HCT116 (cell line): Measurements from ENCODE around the gene CA6. TPM values are rescaled to one million over a fixed set of nuclear protein-coding genes. Genes with fewer than 3 reads are reported as not detected.

Source experiments
- ATAC-seq: fragments of 200-7000 bp; cut with Tn5 transposase; 2 replicates; pipeline ENCODE4 v1.9.1; 2020; ENCODE audit warnings: mild to moderate bottlenecking, moderate library complexity
- BruUV-seq: library from RNA; stranded (reverse); fragments of 400-500 nt; replicated peaks from 2 replicates; lab custom pipeline; 2021; lab: Mats Ljungman, UMichigan
- CTCF ChIA-PET: fragments of 300-600 bp; sonication (Branson Sonifier 250); formaldehyde crosslinking; loops from one replicate; lab custom pipeline; 2021; ENCODE audit warnings: antibody characterized with exemption; lab: Charles Lee
- POLR2A ChIA-PET: fragments of 300-600, 350-600 bp; sonication (Branson Sonifier 250); formaldehyde crosslinking; loops from one replicate; lab custom pipeline; 2021; ENCODE audit warnings: antibody characterized with exemption; lab: Charles Lee
- RAD21 ChIA-PET, 2 experiments: fragments of 300-600 bp; sonication (Branson Sonifier 250); formaldehyde crosslinking; loops; one replicate each; lab custom pipeline; 2023; ENCODE audit warnings: low total read pairs in 2 of 2; ENCODE audit not compliant: uncharacterized antibody in 2 of 2, unreplicated experiment in 2 of 2, low non-redundant PET in 1 of 2; lab: Charles Lee
- DNase-seq: peaks from one replicate; pipeline ENCODE4 v3.0.0-alpha.2; 2010; ENCODE audit warnings: low read depth, low spot score
- H2AFZ ChIP-seq: fragments of 200-600 bp; shearing (Covaris generic), sonication (generic); 2 replicates; pipeline ENCODE4 v1.6.1; 2017; ENCODE audit warnings: low read depth, mixed run types, mixed read lengths, antibody characterized with exemption, low read length; ENCODE audit not compliant: poor library complexity, severe bottlenecking
- H3K27ac ChIP-seq: 2 replicates; pipeline ENCODE4 v1.5.1; 2012; ENCODE audit warnings: low read depth, low read length
- H3K27me3 ChIP-seq: fragments of 200-600 bp; sonication (generic); 2 replicates; pipeline ENCODE4 v1.6.1; 2016; ENCODE audit warnings: mixed run types, low read length, mixed read lengths; ENCODE audit not compliant: insufficient read depth
- H3K36me3 ChIP-seq, 2 experiments: fragments of 200-500 bp in 1 of 2; fragments of 200-600 bp in 1 of 2; sonication (Bioruptor generic) in 1 of 2; sonication (generic) in 1 of 2; 2 replicates each; pipeline versions ENCODE4 v1.5.1 to v1.6.1; 2014 to 2016; ENCODE audit warnings: low read length in 2 of 2, inconsistent platforms in 1 of 2, mixed read lengths in 1 of 2, mixed run types in 1 of 2; ENCODE audit not compliant: insufficient read depth in 2 of 2, control insufficient read depth in 1 of 2
- H3K4me1 ChIP-seq, 2 experiments: fragments of 200-600 bp in 1 of 2; sonication (generic) in 1 of 2; 2 replicates each; pipeline versions ENCODE4 v1.5.1 to v1.6.1; 2012 to 2017; ENCODE audit warnings: low read length in 2 of 2, inconsistent platforms in 1 of 2, mild to moderate bottlenecking in 1 of 2, mixed read lengths in 1 of 2, mixed run types in 1 of 2, moderate library complexity in 1 of 2; ENCODE audit not compliant: insufficient read depth in 2 of 2, control insufficient read depth in 1 of 2
- H3K4me2 ChIP-seq: fragments of 200-600 bp; sonication (generic); 2 replicates; pipeline ENCODE4 v1.6.1; 2017; ENCODE audit warnings: mixed run types, low read length, mixed read lengths
- H3K4me3 ChIP-seq, 2 experiments: fragments of 200-600 bp in 1 of 2; sonication (generic) in 1 of 2; replicated peaks in 1 of 2; 2 replicates each; pipeline ENCODE4 v1.5.1; 2011 to 2016; ENCODE audit warnings: low read length in 2 of 2, control low read depth in 1 of 2, low read depth in 1 of 2, mild to moderate bottlenecking in 1 of 2, mixed read lengths in 1 of 2, mixed run types in 1 of 2
- H3K79me2 ChIP-seq: fragments of 200-600 bp; sonication (generic); 2 replicates; pipeline ENCODE4 v1.6.1; 2017; ENCODE audit warnings: mild to moderate bottlenecking, mixed run types, low read length, moderate library complexity, mixed read lengths; ENCODE audit not compliant: insufficient read depth
- H3K9ac ChIP-seq: fragments of 200-600 bp; sonication (generic); 2 replicates; pipeline ENCODE4 v1.6.1; 2016; ENCODE audit warnings: low read length, mixed read lengths
- H3K9me2 ChIP-seq: fragments of 200-600 bp; sonication (generic), shearing (Covaris generic); 2 replicates; pipeline ENCODE4 v1.6.1; 2017; ENCODE audit warnings: mixed run types, mild to moderate bottlenecking, moderate library complexity; ENCODE audit not compliant: insufficient read depth
- H3K9me3 ChIP-seq, 2 experiments: fragments of 200-500 bp in 1 of 2; fragments of 200-600 bp in 1 of 2; sonication (Bioruptor generic) in 1 of 2; sonication (generic) in 1 of 2; 2 replicates each; pipeline ENCODE4 v1.6.1; 2014 to 2017; ENCODE audit warnings: low read length in 2 of 2, mixed read lengths in 2 of 2, inconsistent platforms in 1 of 2, low read depth in 1 of 2, mild to moderate bottlenecking in 1 of 2, mixed run types in 1 of 2, moderate library complexity in 1 of 2; ENCODE audit not compliant: control insufficient read depth in 1 of 2, insufficient read depth in 1 of 2
- H4K20me1 ChIP-seq: fragments of 200-600 bp; sonication (generic), shearing (Covaris generic); 2 replicates; pipeline ENCODE4 v1.6.1; 2017; ENCODE audit warnings: mixed run types, mild to moderate bottlenecking, moderate library complexity; ENCODE audit not compliant: insufficient read depth
- EZH2phosphoT487 ChIP-seq: fragments of 200-600 bp; IDR thresholded peaks from 2 replicates; pipeline ENCODE4 v1.6.1; 2018; ENCODE audit warnings: antibody characterized with exemption, borderline replicate concordance
- FOSL1 ChIP-seq: IDR thresholded peaks from 2 replicates; pipeline ENCODE4 v1.6.1; 2012; ENCODE audit warnings: low read depth
- POLR2A ChIP-seq: IDR thresholded peaks from 2 replicates; pipeline ENCODE4 v1.7.0; 2011; ENCODE audit warnings: borderline replicate concordance; ENCODE audit not compliant: insufficient read depth, insufficient read length; ENCODE audit errors: extremely low read depth
- SIN3A ChIP-seq: IDR thresholded peaks from 2 replicates; pipeline ENCODE4 v1.6.1; 2012; ENCODE audit warnings: low read depth
- TCF7L2 ChIP-seq: IDR thresholded peaks from 2 replicates; pipeline ENCODE4 v1.7.0; 2011; ENCODE audit warnings: borderline replicate concordance, inconsistent platforms; ENCODE audit not compliant: insufficient read depth, insufficient read length; ENCODE audit errors: extremely low read depth
- YY1 ChIP-seq: IDR thresholded peaks from 2 replicates; pipeline ENCODE4 v1.6.1; 2011; ENCODE audit warnings: low read length, low read depth, moderate library complexity, mild to moderate bottlenecking; ENCODE audit not compliant: insufficient replicate concordance; ENCODE audit errors: extremely low read depth
- ZNF274 ChIP-seq: fragments of 200-500 bp; sonication (Bioruptor generic); IDR thresholded peaks from 2 replicates; pipeline ENCODE4 v1.6.1; 2014; ENCODE audit warnings: mild to moderate bottlenecking, low read depth, low read length, inconsistent platforms
- intact Hi-C: fragments of 100-400 bp; cut with micrococcal nuclease; formaldehyde crosslinking; loops from 2 replicates; pipeline ENCODE4 v1.10.0; 2022
- total RNA-seq: library from RNA; stranded (reverse); gene quantifications from one replicate; pipeline ENCODE4 v1.2.1, GENCODE V29; 2021; ENCODE audit not compliant: unreplicated experiment
- TF ChIP-seq, protein P1 (sequence below): IDR thresholded peaks from 2 replicates; pipeline ENCODE4 v1.6.1; 2012; ENCODE audit warnings: low read depth

The CA6 gene
- total RNA-seq, 1 experiment from 2014 or later = not detected

DNA sequence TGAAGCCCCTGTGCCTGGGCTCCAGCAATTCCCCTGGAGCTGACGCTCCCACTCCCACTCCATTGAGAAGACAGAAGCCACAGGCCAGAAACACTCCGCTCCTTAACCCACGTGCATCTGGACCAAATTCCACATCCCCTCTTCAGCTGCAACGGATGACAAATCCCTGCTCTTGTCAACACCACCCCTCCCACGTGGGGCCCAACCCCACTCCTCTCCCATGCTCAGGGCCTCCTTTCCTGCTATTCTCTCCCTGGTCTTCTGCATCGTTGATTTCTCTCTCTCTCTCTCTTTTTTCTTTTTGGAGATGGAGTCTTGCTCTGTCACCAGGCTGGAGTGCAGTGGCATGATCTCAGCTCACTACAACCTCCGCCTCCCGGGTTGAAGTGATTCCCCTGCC lies 18.3 kb downstream of the CA6 start:
- Histone ChIP-seq H3K27ac (no peak overlapping the region), H3K79me2 (no peaks in the 10 kb centered on the region), H3K4me2 (no peak overlapping the region), H3K9me2 (no peaks in the 10 kb centered on the region), H2AFZ (no peak overlapping the region), H3K4me1 (peaks cover 0 to 13% of the 10 kb centered on the region in 2 experiments; a peak in 2 of 4 replicates), H3K9ac (no peak overlapping the region), H4K20me1 (no peaks in the 10 kb centered on the region), H3K27me3 (no peaks in the 10 kb centered on the region), H3K36me3 (no peaks in the 10 kb centered on the region), H3K9me3 (no peaks in the 10 kb centered on the region), H3K4me3 (no peak overlapping the region)
- ChIA-PET RAD21 (interaction anchor here in 1 of 2 experiments (1.8 kb wide), 1 partner anchor 41 kb away, joined by 7 read pairs; no protein-coding TSS in a partner anchor), CTCF (interaction anchor here (1.1 to 2.0 kb wide), 9 partner anchors 9 to 138 kb away, joined by 3 to 19 read pairs (median 6); no protein-coding TSS in a partner anchor), POLR2A (interaction anchor here (1.4 to 1.9 kb wide), 2 partner anchors 30 to 86 kb away, joined by 3 to 4 read pairs; partner anchors contain the start of gene ENO1)
- DNase-seq (no peak), ATAC-seq (no peak)
- no TSS peak for BruUV-seq
- TF ChIP-seq, protein P1, sequence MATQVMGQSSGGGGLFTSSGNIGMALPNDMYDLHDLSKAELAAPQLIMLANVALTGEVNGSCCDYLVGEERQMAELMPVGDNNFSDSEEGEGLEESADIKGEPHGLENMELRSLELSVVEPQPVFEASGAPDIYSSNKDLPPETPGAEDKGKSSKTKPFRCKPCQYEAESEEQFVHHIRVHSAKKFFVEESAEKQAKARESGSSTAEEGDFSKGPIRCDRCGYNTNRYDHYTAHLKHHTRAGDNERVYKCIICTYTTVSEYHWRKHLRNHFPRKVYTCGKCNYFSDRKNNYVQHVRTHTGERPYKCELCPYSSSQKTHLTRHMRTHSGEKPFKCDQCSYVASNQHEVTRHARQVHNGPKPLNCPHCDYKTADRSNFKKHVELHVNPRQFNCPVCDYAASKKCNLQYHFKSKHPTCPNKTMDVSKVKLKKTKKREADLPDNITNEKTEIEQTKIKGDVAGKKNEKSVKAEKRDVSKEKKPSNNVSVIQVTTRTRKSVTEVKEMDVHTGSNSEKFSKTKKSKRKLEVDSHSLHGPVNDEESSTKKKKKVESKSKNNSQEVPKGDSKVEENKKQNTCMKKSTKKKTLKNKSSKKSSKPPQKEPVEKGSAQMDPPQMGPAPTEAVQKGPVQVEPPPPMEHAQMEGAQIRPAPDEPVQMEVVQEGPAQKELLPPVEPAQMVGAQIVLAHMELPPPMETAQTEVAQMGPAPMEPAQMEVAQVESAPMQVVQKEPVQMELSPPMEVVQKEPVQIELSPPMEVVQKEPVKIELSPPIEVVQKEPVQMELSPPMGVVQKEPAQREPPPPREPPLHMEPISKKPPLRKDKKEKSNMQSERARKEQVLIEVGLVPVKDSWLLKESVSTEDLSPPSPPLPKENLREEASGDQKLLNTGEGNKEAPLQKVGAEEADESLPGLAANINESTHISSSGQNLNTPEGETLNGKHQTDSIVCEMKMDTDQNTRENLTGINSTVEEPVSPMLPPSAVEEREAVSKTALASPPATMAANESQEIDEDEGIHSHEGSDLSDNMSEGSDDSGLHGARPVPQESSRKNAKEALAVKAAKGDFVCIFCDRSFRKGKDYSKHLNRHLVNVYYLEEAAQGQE = no peak
- TF ChIP-seq ZNF274 = no peak
- no peak for TF ChIP-seq TCF7L2
- no peak for TF ChIP-seq SIN3A
- no peak for TF ChIP-seq FOSL1
- no peak for TF ChIP-seq POLR2A
- TF ChIP-seq EZH2phosphoT487 = no peak
- no peak for TF ChIP-seq YY1
- intact Hi-C loops = no loop called here
